CD14-positive monocyte (primary cell): Measurements from ENCODE around the gene FANCG. TPM values are rescaled to one million over a fixed set of nuclear protein-coding genes. Genes with fewer than 3 reads are reported as not detected.

Source experiments
- DNase-seq, 3 donors: peaks; one replicate each; pipeline ENCODE4 v3.0.0-alpha.2; 2011 to 2022
- H2AFZ ChIP-seq: 2 replicates; pipeline ENCODE4 v1.6.0; 2012; ENCODE audit warnings: mild to moderate bottlenecking, low read depth, low read length, inconsistent platforms; ENCODE audit not compliant: insufficient read depth, poor library complexity, severe bottlenecking
- H3K27ac ChIP-seq, 2 donors: 1 replicate in 1 of 2; 2 replicates in 1 of 2; pipeline ENCODE4 v1.5.1; 2012 to 2013; ENCODE audit warnings: low read length in 2 of 2, control low read depth in 1 of 2, inconsistent platforms in 1 of 2, low read depth in 1 of 2, mild to moderate bottlenecking in 1 of 2
- H3K27me3 ChIP-seq, 2 donors: one replicate each; pipeline versions ENCODE4 v1.6.0 to v1.6.1; 2011 to 2013; ENCODE audit warnings: low read length in 2 of 2; ENCODE audit not compliant: control insufficient read depth in 2 of 2, insufficient read depth in 2 of 2
- H3K36me3 ChIP-seq, 2 donors: replicated peaks in 1 of 2; 1 replicate in 1 of 2; 2 replicates in 1 of 2; pipeline versions ENCODE4 v1.5.1 to v1.6.1; 2012 to 2013; ENCODE audit warnings: low read length in 2 of 2, control low read depth in 1 of 2, inconsistent platforms in 1 of 2, mild to moderate bottlenecking in 1 of 2; ENCODE audit not compliant: insufficient read depth in 2 of 2, control insufficient read depth in 1 of 2
- H3K4me1 ChIP-seq, 2 donors: 1 replicate in 1 of 2; 2 replicates in 1 of 2; pipeline versions ENCODE4 v1.5.1 to v1.6.1; 2012 to 2013; ENCODE audit warnings: low read length in 2 of 2, control low read depth in 1 of 2, inconsistent platforms in 1 of 2, mild to moderate bottlenecking in 1 of 2, moderate library complexity in 1 of 2; ENCODE audit not compliant: insufficient read depth in 2 of 2, control insufficient read depth in 1 of 2
- H3K4me2 ChIP-seq: replicated peaks from 2 replicates; pipeline ENCODE3; 2012; ENCODE audit warnings: low read length, moderate library complexity, mild to moderate bottlenecking; ENCODE audit not compliant: poor library complexity, severe bottlenecking; ENCODE audit errors: extremely low read depth
- H3K4me3 ChIP-seq, 3 experiments: fragments of 200-600 bp in 1 of 3; sonication (generic) in 1 of 3; replicated peaks in 1 of 3; 1 replicate in 2 of 3; 2 replicates in 1 of 3; pipeline ENCODE4 v1.5.1; 2011 to 2013; ENCODE audit warnings: low read length in 3 of 3, mild to moderate bottlenecking in 3 of 3, control low read depth in 2 of 3, low read depth in 2 of 3, inconsistent platforms in 1 of 3, moderate library complexity in 1 of 3
- H3K79me2 ChIP-seq: 2 replicates; pipeline ENCODE4 v1.6.0; 2012; ENCODE audit warnings: mild to moderate bottlenecking, control low read depth, inconsistent platforms, low read length, moderate library complexity; ENCODE audit not compliant: insufficient read depth
- H3K9ac ChIP-seq: 2 replicates; pipeline ENCODE4 v1.6.0; 2017; ENCODE audit warnings: low read length, mild to moderate bottlenecking; ENCODE audit not compliant: insufficient read depth, poor library complexity, severe bottlenecking
- H3K9me3 ChIP-seq, 2 donors: replicated peaks in 1 of 2; 1 replicate in 1 of 2; 2 replicates in 1 of 2; pipeline versions ENCODE4 v1.5.1 to v1.6.1; 2012 to 2013; ENCODE audit warnings: low read length in 2 of 2, control low read depth in 1 of 2; ENCODE audit not compliant: control insufficient read depth in 1 of 2, insufficient read depth in 1 of 2
- H4K20me1 ChIP-seq: 2 replicates; pipeline ENCODE4 v1.6.0; 2012; ENCODE audit warnings: mild to moderate bottlenecking, low read length, control low read depth, moderate library complexity; ENCODE audit not compliant: insufficient read depth
- H3K27ac Mint-ChIP-seq, 7 donors: one replicate each; pipeline ENCODE4 v1.8.0; 2020; ENCODE audit warnings: mild to moderate bottlenecking in 7 of 7, mixed read lengths in 7 of 7, moderate library complexity in 6 of 7, inconsistent platforms in 2 of 7
- H3K27me3 Mint-ChIP-seq, 3 donors: one replicate each; pipeline ENCODE4 v1.8.0; 2021 to 2022; ENCODE audit warnings: low read depth in 3 of 3, mild to moderate bottlenecking in 3 of 3, mixed read lengths in 3 of 3, moderate library complexity in 3 of 3, inconsistent platforms in 1 of 3
- H3K36me3 Mint-ChIP-seq, 2 donors: one replicate each; pipeline ENCODE4 v1.8.0; 2020; ENCODE audit warnings: mixed read lengths in 2 of 2, inconsistent platforms in 1 of 2, mild to moderate bottlenecking in 1 of 2
- H3K4me1 Mint-ChIP-seq: one replicate; pipeline ENCODE4 v1.8.0; 2020; ENCODE audit warnings: mild to moderate bottlenecking, mixed read lengths
- H3K4me3 Mint-ChIP-seq, 2 donors: one replicate each; pipeline ENCODE4 v1.8.0; 2020; ENCODE audit warnings: mild to moderate bottlenecking in 2 of 2, mixed read lengths in 2 of 2, moderate library complexity in 1 of 2
- H3K9me3 Mint-ChIP-seq, 7 donors: one replicate each; pipeline ENCODE4 v1.8.0; 2020 to 2022; ENCODE audit warnings: mixed read lengths in 7 of 7, mild to moderate bottlenecking in 6 of 7, moderate library complexity in 6 of 7, inconsistent platforms in 2 of 7
- WGBS: methylation state at CpG from one replicate; pipeline ENCODE4 v1.1.5; 2013; ENCODE audit warnings: missing lambda C conversion rate; ENCODE audit not compliant: insufficient coverage; 5-methylcytosine and 5-hydroxymethylcytosine counted together
- intact Hi-C, 2 donors: fragments of 100-400 bp; cut with micrococcal nuclease; formaldehyde crosslinking; loops; one replicate each; pipeline versions ENCODE4 v1.15.0 to v1.15.1; 2023
- polyA plus RNA-seq, 3 donors: library from polyadenylated mRNA; depleted of rRNA in 1 of 3; unstranded in 2 of 3; stranded (reverse) in 1 of 3; fragments of 300-500 nt in 2 of 3; fragments of >200 nt in 1 of 3; fragmentation: Illumina TruSeq in 2 of 3; gene quantifications; 1 replicate in 2 of 3; 2 replicates in 1 of 3; pipeline ENCODE4 v1.2.3, GENCODE V29; 2012 to 2021
- TF ChIP-seq, protein P1 (sequence below): fragments of 200-600 bp; IDR thresholded peaks from one replicate; pipeline ENCODE4 v1.8.0; 2022; ENCODE audit warnings: antibody characterized with exemption, mild to moderate bottlenecking

The FANCG gene
- polyA plus RNA-seq, 3 donors = 2.0 to 7.0 (median 2.5) TPM

DNA sequence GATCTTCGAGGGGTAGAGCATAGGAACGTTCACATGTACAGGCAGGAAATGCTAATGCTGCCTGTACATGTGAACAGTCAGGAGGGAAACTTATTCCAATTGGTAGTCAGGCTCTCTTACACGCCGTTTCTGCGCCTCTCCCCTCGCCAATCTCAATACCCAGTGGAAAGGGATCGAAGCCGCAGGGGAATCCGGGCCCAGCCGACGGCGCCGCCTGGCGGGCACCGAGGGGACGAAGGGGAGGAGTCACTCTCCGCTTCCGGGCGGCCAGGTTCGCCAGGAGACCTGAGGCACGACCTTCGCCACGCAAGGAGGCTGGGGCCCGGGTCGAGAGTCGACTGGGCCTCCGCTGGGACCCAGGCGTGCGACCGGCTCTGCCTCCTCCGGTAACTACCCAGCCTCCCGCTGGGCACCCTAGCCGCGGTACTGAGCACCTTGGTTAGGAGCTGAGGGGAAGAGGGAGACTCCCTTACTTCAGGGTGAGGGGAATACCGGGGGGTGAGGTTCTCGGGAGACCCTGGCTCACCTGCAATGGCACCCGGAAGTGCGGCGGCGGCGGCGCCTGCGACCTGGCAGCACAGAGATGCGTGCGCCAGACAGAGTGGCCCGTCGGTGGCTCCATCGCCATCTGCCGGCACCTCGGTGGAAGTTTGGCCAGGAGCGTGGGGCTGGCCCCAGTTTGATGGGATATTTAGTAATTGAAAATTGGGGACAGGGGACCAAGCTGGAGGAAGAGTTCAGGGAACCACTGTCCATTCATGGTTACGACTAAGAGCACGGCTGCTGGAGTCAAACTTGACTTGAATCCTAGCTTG, 16.5 kb upstream of the FANCG start, which contains the start of gene PIGO:
Gene PIGO, minus strand, starts transcription at position 557 of the 815 bp plus-strand sequence. CDS start 1,026 bp downstream, outside the sequence.
- DNase-seq = peak; percentile 81 to 85 (median 81)
- Histone ChIP-seq H3K4me1 (peaks cover 12 to 17% of the 10 kb centered on the region in 2 donors), H3K79me2 (no peaks in the 10 kb centered on the region), H3K4me3 (peak within 1 kb of the TSS; percentile 84 to 100 (median 96)), H3K27ac (peak within 1 kb of the TSS; percentile 87 to 99), H3K9ac (peak within 1 kb of the TSS; percentile 99), H3K9me3 (no peaks in the 10 kb centered on the region), H3K4me2 (peak within 1 kb of the TSS; percentile 89), H2AFZ (peak within 1 kb of the TSS; percentile 100), H3K36me3 (peaks cover 42 to 51% of the 10 kb centered on the region in 2 donors), H3K27me3 (no peaks in the 10 kb centered on the region), H4K20me1 (no peaks in the 10 kb centered on the region)
- intact Hi-C loops = loop anchor here (2.0 to 5.0 kb wide), 3 partner anchors 25 to 199 kb away; a partner anchor contains a TSS
- TF ChIP-seq, protein P1, sequence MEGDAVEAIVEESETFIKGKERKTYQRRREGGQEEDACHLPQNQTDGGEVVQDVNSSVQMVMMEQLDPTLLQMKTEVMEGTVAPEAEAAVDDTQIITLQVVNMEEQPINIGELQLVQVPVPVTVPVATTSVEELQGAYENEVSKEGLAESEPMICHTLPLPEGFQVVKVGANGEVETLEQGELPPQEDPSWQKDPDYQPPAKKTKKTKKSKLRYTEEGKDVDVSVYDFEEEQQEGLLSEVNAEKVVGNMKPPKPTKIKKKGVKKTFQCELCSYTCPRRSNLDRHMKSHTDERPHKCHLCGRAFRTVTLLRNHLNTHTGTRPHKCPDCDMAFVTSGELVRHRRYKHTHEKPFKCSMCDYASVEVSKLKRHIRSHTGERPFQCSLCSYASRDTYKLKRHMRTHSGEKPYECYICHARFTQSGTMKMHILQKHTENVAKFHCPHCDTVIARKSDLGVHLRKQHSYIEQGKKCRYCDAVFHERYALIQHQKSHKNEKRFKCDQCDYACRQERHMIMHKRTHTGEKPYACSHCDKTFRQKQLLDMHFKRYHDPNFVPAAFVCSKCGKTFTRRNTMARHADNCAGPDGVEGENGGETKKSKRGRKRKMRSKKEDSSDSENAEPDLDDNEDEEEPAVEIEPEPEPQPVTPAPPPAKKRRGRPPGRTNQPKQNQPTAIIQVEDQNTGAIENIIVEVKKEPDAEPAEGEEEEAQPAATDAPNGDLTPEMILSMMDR = peak; percentile 95
- peak within 1 kb of the TSS; percentile 83 to 93 (median 89) for H3K27ac Mint-ChIP-seq
- no peaks in the 10 kb centered on the region for H3K27me3 Mint-ChIP-seq
- under 1% methylated on average over 35 of the region's 53 CpGs for WGBS
- peaks cover 46 to 54% of the 10 kb centered on the region in 2 donors for H3K36me3 Mint-ChIP-seq
- no peaks in the 10 kb centered on the region for H3K9me3 Mint-ChIP-seq
- peak within 1 kb of the TSS; percentile 82 to 85 for H3K4me3 Mint-ChIP-seq
- H3K4me1 Mint-ChIP-seq = peaks cover 24% of the 10 kb centered on the region

- no peak overlapping the region for H3K9ac ChIP-seq
- no peaks in the 10 kb centered on the region for H4K20me1 ChIP-seq
- H3K36me3 ChIP-seq = peaks cover 64 to 78% of the 10 kb centered on the region in 2 donors
- no peaks in the 10 kb centered on the region for H3K27me3 ChIP-seq
- no peak overlapping the region for H3K27ac ChIP-seq
- intact Hi-C loops = no loop called here
- no peaks in the 10 kb centered on the region for H3K79me2 ChIP-seq
- DNase-seq = no peak
- H3K4me1 ChIP-seq = peaks cover 9 to 13% of the 10 kb centered on the region in 2 donors
- no peak overlapping the region for H3K4me3 ChIP-seq
- Mint-ChIP-seq H3K27me3 (no peaks in the 10 kb centered on the region), H3K4me3 (no peak overlapping the region), H3K36me3 (peaks cover 64 to 72% of the 10 kb centered on the region in 2 donors), H3K9me3 (no peaks in the 10 kb centered on the region), H3K4me1 (peaks cover 23% of the 10 kb centered on the region), H3K27ac (no peak overlapping the region)
- no peak overlapping the region for H2AFZ ChIP-seq
- 98% methylated on average over 13 of the region's 17 CpGs for WGBS
- H3K9me3 ChIP-seq = no peaks in the 10 kb centered on the region
- TF ChIP-seq, protein P1 = no peak
- H3K4me2 ChIP-seq = no peak overlapping the region
Measured at GRCh38 chr9:35091536-35091935, 11.8 kb upstream of the FANCG start.
